AG04450 (cell line): Measurements from ENCODE around the gene CLCNKB. TPM values are rescaled to one million over a fixed set of nuclear protein-coding genes. Genes with fewer than 3 reads are reported as not detected.

Source experiments
- CTCF ChIA-PET: fragments of 300-600, 350-600 bp; formaldehyde crosslinking; extraction: SDS; loops from one replicate; lab custom pipeline; 2022; ENCODE audit warnings: antibody characterized with exemption, inconsistent platforms; lab: Charles Lee
- POLR2A ChIA-PET: fragments of 350-600 bp; formaldehyde crosslinking; extraction: SDS; loops from one replicate; lab custom pipeline; 2021; ENCODE audit warnings: antibody characterized with exemption, inconsistent platforms; lab: Yijun Ruan, JAX
- DNase-seq: peaks from one replicate; pipeline ENCODE4 v3.0.0-alpha.2; 2011; ENCODE audit warnings: low read depth, low spot score
- H3K27ac ChIP-seq: one replicate; pipeline ENCODE4 v1.5.1; 2012; ENCODE audit warnings: low read depth, low read length, control low read depth
- H3K27me3 ChIP-seq: one replicate; pipeline ENCODE4 v1.6.0; 2012; ENCODE audit warnings: low read length; ENCODE audit not compliant: control insufficient read depth, insufficient read depth
- H3K4me3 ChIP-seq: 2 replicates; pipeline ENCODE4 v1.5.1; 2011; ENCODE audit warnings: mild to moderate bottlenecking, low read depth, low read length, control low read depth
- H3K9me3 ChIP-seq: 2 replicates; pipeline ENCODE4 v1.5.1; 2012; ENCODE audit warnings: low read length; ENCODE audit not compliant: control insufficient read depth, insufficient read depth
- CTCF ChIP-seq: IDR thresholded peaks from 2 replicates; pipeline ENCODE4 v1.5.1; 2011; ENCODE audit warnings: low read depth, low read length, control low read depth, inconsistent platforms
- polyA plus RNA-seq: library from polyadenylated mRNA; depleted of rRNA; stranded (reverse); fragments of >200 nt; gene quantifications from 2 replicates; pipeline ENCODE4 v1.2.3, GENCODE V29; 2011

CLCNKB gene
- polyA plus RNA-seq, 1 experiment: 0.21 TPM

- Histone ChIP-seq H3K27me3 (peaks cover 7% of the 10 kb centered on the region), H3K9me3 (no peaks in the 10 kb centered on the region; the same call in 1 of the 2 replicates), H3K4me3 (peak overlapping the region; percentile 52), H3K27ac (no peak overlapping the region)
- ChIA-PET POLR2A (interaction anchor here (0.6 kb wide), 1 partner anchor 269 kb away, joined by 8 read pairs; no protein-coding TSS in a partner anchor), CTCF (interaction anchor here (0.5 to 14.4 kb wide), 14 partner anchors 12 to 281 kb away, joined by 3 to 407 read pairs (median 5); partner anchors contain the start of gene EPHA2)
- TF ChIP-seq CTCF: peak; percentile 37; the same call in 1 of the 2 replicates
- DNase-seq: no peak
Observed at GRCh38 chr1:16072616-16073484, 29.3 kb downstream of the CLCNKB start.

GRCh38 chr1:16073490-16074119 lies 30.0 kb downstream of the CLCNKB start, which contains the start of gene FAM131C:
Gene FAM131C, minus strand, starts transcription at chr1:16073651. Its CDS starts 209 bp downstream, at chr1:16073442.
- CTCF ChIA-PET: interaction anchor here (0.5 to 14.4 kb wide), 18 partner anchors 9 to 477 kb away, joined by 3 to 407 read pairs (median 5); partner anchors contain the start of gene EPHA2
- DNase-seq: no peak
- H3K9me3 ChIP-seq: no peaks in the 10 kb centered on the region; the same call in 1 of the 2 replicates
- H3K27me3 ChIP-seq: peaks cover 5% of the 10 kb centered on the region
- POLR2A ChIA-PET: no interaction called here
- no peak within 1 kb of the TSS for H3K27ac ChIP-seq
- TF ChIP-seq CTCF: peak; percentile 13; the same call in 1 of the 2 replicates
- peak within 1 kb of the TSS; percentile 52 for H3K4me3 ChIP-seq

- no peak for DNase-seq
- ChIA-PET CTCF (interaction anchor here (0.7 to 14.4 kb wide), 12 partner anchors 8 to 290 kb away, joined by 3 to 407 read pairs (median 8); partner anchors contain the start of gene EPHA2), POLR2A (interaction anchor here (1.1 kb wide), 1 partner anchor 471 kb away, joined by 3 read pairs; no protein-coding TSS in a partner anchor)
- H3K27ac ChIP-seq: no peak overlapping the region
- H3K27me3 ChIP-seq: peaks cover 5% of the 10 kb centered on the region
- H3K9me3 ChIP-seq: no peaks in the 10 kb centered on the region; the same call in 1 of the 2 replicates
- TF ChIP-seq CTCF: no peak
- no peak overlapping the region for H3K4me3 ChIP-seq
Observed at GRCh38 chr1:16074217-16074616, 30.6 kb downstream of the CLCNKB start.

GRCh38 chr1:16075337-16076030 lies 31.9 kb downstream of the CLCNKB start:
- CTCF ChIA-PET: interaction anchor here (0.7 to 14.4 kb wide), 7 partner anchors 12 to 289 kb away, joined by 3 to 407 read pairs (median 5); no protein-coding TSS in a partner anchor

More at GRCh38 chr1:16075337-16076030, 31.9 kb downstream of the CLCNKB start:
- no peak for TF ChIP-seq CTCF
- Histone ChIP-seq H3K9me3 (no peaks in the 10 kb centered on the region; the same call in 1 of the 2 replicates), H3K27ac (peak overlapping the region; percentile 73), H3K27me3 (peaks cover 5% of the 10 kb centered on the region), H3K4me3 (no peak overlapping the region)
- DNase-seq: peak; percentile 51
- POLR2A ChIA-PET: interaction anchor here (0.7 to 1.1 kb wide), 3 partner anchors 112 to 472 kb away, joined by 3 to 9 read pairs (median 3); no protein-coding TSS in a partner anchor
